Endothelial cell of umbilical vein (primary cell): ENCODE results near the gene NUP160.

Experiments used
- EZH2 ChIP-seq: IDR thresholded peaks from 2 replicates; pipeline ENCODE4 v1.6.1; 2012; ENCODE audit warnings: borderline replicate concordance, low read depth, mild to moderate bottlenecking, moderate library complexity, low read length, inconsistent platforms; ENCODE audit not compliant: severe bottlenecking
- MAX ChIP-seq: IDR thresholded peaks from 2 replicates; pipeline ENCODE4 v1.6.1; 2011; ENCODE audit not compliant: insufficient read depth, insufficient read length
- MYC ChIP-seq: IDR thresholded peaks from one replicate; pipeline ENCODE4 v1.6.1; 2011; ENCODE audit warnings: mild to moderate bottlenecking, low read depth, low read length
- POLR2A ChIP-seq: IDR thresholded peaks from 2 replicates; pipeline ENCODE4 v1.6.1; 2012; ENCODE audit warnings: low read depth, mild to moderate bottlenecking, control low read depth, low read length
- POLR2AphosphoS5 ChIP-seq: IDR thresholded peaks from 2 replicates; pipeline ENCODE4 v1.6.1; 2012; ENCODE audit warnings: low read depth, mild to moderate bottlenecking, control low read depth, low read length, moderate library complexity; ENCODE audit not compliant: insufficient read depth
- TF ChIP-seq, protein P1 (sequence below), 2 donors: IDR thresholded peaks; 1 replicate in 1 of 2; 2 replicates in 1 of 2; pipeline ENCODE4 v1.5.1; 2011; ENCODE audit warnings: low read length in 2 of 2, mild to moderate bottlenecking in 2 of 2, moderate library complexity in 2 of 2, control low read depth in 1 of 2, inconsistent platforms in 1 of 2, low read depth in 1 of 2; ENCODE audit not compliant: insufficient read depth in 1 of 2; ENCODE audit errors: extremely low read depth in 1 of 2

GRCh38 chr11:47766509-47767227 is 81.5 kb downstream of the NUP160 start:
- TF ChIP-seq, protein P1, sequence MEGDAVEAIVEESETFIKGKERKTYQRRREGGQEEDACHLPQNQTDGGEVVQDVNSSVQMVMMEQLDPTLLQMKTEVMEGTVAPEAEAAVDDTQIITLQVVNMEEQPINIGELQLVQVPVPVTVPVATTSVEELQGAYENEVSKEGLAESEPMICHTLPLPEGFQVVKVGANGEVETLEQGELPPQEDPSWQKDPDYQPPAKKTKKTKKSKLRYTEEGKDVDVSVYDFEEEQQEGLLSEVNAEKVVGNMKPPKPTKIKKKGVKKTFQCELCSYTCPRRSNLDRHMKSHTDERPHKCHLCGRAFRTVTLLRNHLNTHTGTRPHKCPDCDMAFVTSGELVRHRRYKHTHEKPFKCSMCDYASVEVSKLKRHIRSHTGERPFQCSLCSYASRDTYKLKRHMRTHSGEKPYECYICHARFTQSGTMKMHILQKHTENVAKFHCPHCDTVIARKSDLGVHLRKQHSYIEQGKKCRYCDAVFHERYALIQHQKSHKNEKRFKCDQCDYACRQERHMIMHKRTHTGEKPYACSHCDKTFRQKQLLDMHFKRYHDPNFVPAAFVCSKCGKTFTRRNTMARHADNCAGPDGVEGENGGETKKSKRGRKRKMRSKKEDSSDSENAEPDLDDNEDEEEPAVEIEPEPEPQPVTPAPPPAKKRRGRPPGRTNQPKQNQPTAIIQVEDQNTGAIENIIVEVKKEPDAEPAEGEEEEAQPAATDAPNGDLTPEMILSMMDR (IDR thresholded peaks at IDR 0.05; ENCODE audit: extremely low read depth in 1 of 2, insufficient read depth in 1 of 2, low read depth in 1 of 2, low read length in 2 of 2) = no peak
- TF ChIP-seq EZH2 (no peak), MAX (no peak), POLR2AphosphoS5 (no peak), POLR2A (no peak), MYC (no peak)
